H1 (cell line): ENCODE results near the gene PARD3. TPM values are rescaled to one million over a fixed set of nuclear protein-coding genes. Genes with fewer than 3 reads are reported as not detected.

ENCODE experiments used
- CTCF ChIA-PET: fragments of 300-600 bp; sonication (Branson Sonifier 250); formaldehyde crosslinking; loops from one replicate; lab custom pipeline; 2021; ENCODE audit not compliant: partially characterized antibody; lab: Charles Lee
- POLR2A ChIA-PET: fragments of 300-600 bp; sonication (Branson Sonifier 250); formaldehyde crosslinking; loops from one replicate; lab custom pipeline; 2021; ENCODE audit warnings: inconsistent platforms; ENCODE audit not compliant: partially characterized antibody; lab: Charles Lee
- DNase-seq, 2 experiments: peaks; one replicate each; pipeline versions ENCODE4 v3.0.0 to v3.0.0-alpha.2; 2010 to 2022; ENCODE audit warnings: low spot score in 2 of 2, low read depth in 1 of 2, mixed read lengths in 1 of 2
- FAIRE-seq: peaks from 2 replicates; lab custom pipeline; 2011; peaks lifted over from hg19 to GRCh38; lab: Jason Lieb, UNC
- H2AFZ ChIP-seq: 2 replicates; pipeline ENCODE4 v1.8.1; 2012; ENCODE audit warnings: low read length, inconsistent platforms
- H2AK5ac ChIP-seq: 2 replicates; pipeline ENCODE4 v1.6.1; 2013; ENCODE audit warnings: low read depth, low read length
- H2BK120ac ChIP-seq: replicated peaks from 2 replicates; pipeline ENCODE3; 2013; ENCODE audit warnings: low read depth, low read length, inconsistent platforms
- H2BK12ac ChIP-seq: 2 replicates; pipeline ENCODE4 v1.6.1; 2013; ENCODE audit warnings: low read depth, low read length
- H2BK15ac ChIP-seq: 2 replicates; pipeline ENCODE4 v1.6.1; 2013; ENCODE audit warnings: low read length
- H2BK20ac ChIP-seq: 2 replicates; pipeline ENCODE4 v1.6.1; 2013; ENCODE audit warnings: low read length
- H2BK5ac ChIP-seq: 2 replicates; pipeline ENCODE4 v1.6.1; 2013; ENCODE audit warnings: low read depth, low read length
- H3K14ac ChIP-seq: 2 replicates; pipeline ENCODE4 v1.6.1; 2013; ENCODE audit warnings: inconsistent platforms; ENCODE audit not compliant: insufficient read length
- H3K18ac ChIP-seq: 2 replicates; pipeline ENCODE4 v1.6.1; 2013; ENCODE audit warnings: low read length; ENCODE audit errors: extremely low read depth
- H3K23ac ChIP-seq: 2 replicates; pipeline ENCODE4 v1.6.1; 2013; ENCODE audit warnings: inconsistent platforms; ENCODE audit not compliant: insufficient read length
- H3K23me2 ChIP-seq: 2 replicates; pipeline ENCODE4 v1.6.1; 2013; ENCODE audit warnings: low read depth, low read length
- H3K27ac ChIP-seq: 2 replicates; pipeline ENCODE4 v1.6.1; 2011; ENCODE audit warnings: low read depth, low read length, inconsistent platforms
- H3K27me3 ChIP-seq, 4 experiments: replicated peaks in 1 of 4; 1 replicate in 1 of 4; 2 replicates in 3 of 4; pipeline versions ENCODE4 v1.6.1 to v1.8.1; 2011 to 2013; ENCODE audit warnings: low read length in 3 of 4, mild to moderate bottlenecking in 3 of 4, inconsistent platforms in 2 of 4, mixed read lengths in 2 of 4, moderate library complexity in 1 of 4; ENCODE audit not compliant: control insufficient read depth in 3 of 4, insufficient read depth in 3 of 4; ENCODE audit errors: extremely low read depth in 1 of 4
- H3K36me3 ChIP-seq, 4 experiments: 2 replicates each; pipeline versions ENCODE4 v1.6.1 to v1.8.1; 2011 to 2013; ENCODE audit warnings: mild to moderate bottlenecking in 4 of 4, low read length in 3 of 4, moderate library complexity in 2 of 4, control low read depth in 1 of 4, inconsistent platforms in 1 of 4; ENCODE audit not compliant: insufficient read depth in 4 of 4, control insufficient read depth in 2 of 4
- H3K4ac ChIP-seq: replicated peaks from 2 replicates; pipeline ENCODE3; 2013; ENCODE audit warnings: low read length, low read depth, mixed read lengths, inconsistent platforms; ENCODE audit not compliant: insufficient read length
- H3K4me1 ChIP-seq, 4 experiments: replicated peaks in 1 of 4; 1 replicate in 1 of 4; 2 replicates in 3 of 4; pipeline versions ENCODE4 v1.6.1 to v1.8.1; 2011 to 2013; ENCODE audit warnings: low read length in 3 of 4, inconsistent platforms in 2 of 4, mixed read lengths in 1 of 4; ENCODE audit not compliant: insufficient read depth in 4 of 4, control insufficient read depth in 3 of 4
- H3K4me2 ChIP-seq, 2 experiments: 2 replicates each; pipeline versions ENCODE4 v1.6.1 to v1.8.1; 2011 to 2013; ENCODE audit warnings: low read depth in 2 of 2, low read length in 2 of 2, control low read depth in 1 of 2, inconsistent platforms in 1 of 2, mild to moderate bottlenecking in 1 of 2; ENCODE audit not compliant: insufficient read depth in 1 of 2
- H3K4me3 ChIP-seq, 4 experiments: fragments of 200-600, 300-600 bp in 1 of 4; sonication (generic), shearing (Covaris generic), sonication (Bioruptor Twin) in 1 of 4; 2 replicates each; pipeline versions ENCODE4 v1.5.1 to v1.8.1; 2011 to 2016; ENCODE audit warnings: low read length in 4 of 4, low read depth in 3 of 4, control low read depth in 2 of 4, inconsistent platforms in 2 of 4, mild to moderate bottlenecking in 2 of 4, mixed read lengths in 1 of 4, moderate library complexity in 1 of 4; ENCODE audit not compliant: insufficient read depth in 2 of 4; ENCODE audit errors: extremely low read depth in 1 of 4
- H3K56ac ChIP-seq: replicated peaks from 2 replicates; pipeline ENCODE3; 2013; ENCODE audit warnings: low read depth, mild to moderate bottlenecking, mixed read lengths, low read length, inconsistent platforms; ENCODE audit not compliant: insufficient read length
- H3K79me1 ChIP-seq: 2 replicates; pipeline ENCODE4 v1.6.1; 2013; ENCODE audit warnings: low read depth, low read length, control low read depth
- H3K79me2 ChIP-seq, 2 experiments: 2 replicates each; pipeline versions ENCODE4 v1.6.1 to v1.8.1; 2012 to 2013; ENCODE audit warnings: low read length in 2 of 2, mild to moderate bottlenecking in 2 of 2, inconsistent platforms in 1 of 2; ENCODE audit not compliant: insufficient read depth in 2 of 2, control insufficient read depth in 1 of 2
- H3K9ac ChIP-seq, 4 experiments: replicated peaks in 1 of 4; 1 replicate in 1 of 4; 2 replicates in 3 of 4; pipeline versions ENCODE4 v1.6.1 to v1.8.1; 2011 to 2013; ENCODE audit warnings: low read depth in 3 of 4, low read length in 3 of 4, control low read depth in 2 of 4, mild to moderate bottlenecking in 2 of 4, moderate library complexity in 2 of 4, inconsistent platforms in 1 of 4; ENCODE audit errors: extremely low read depth in 1 of 4
- H3K9me3 ChIP-seq, 2 experiments: 2 replicates each; pipeline versions ENCODE4 v1.6.1 to v1.8.1; 2012 to 2013; ENCODE audit warnings: mild to moderate bottlenecking in 2 of 2, moderate library complexity in 2 of 2, control low read depth in 1 of 2, inconsistent platforms in 1 of 2, low read depth in 1 of 2, low read length in 1 of 2, mixed read lengths in 1 of 2; ENCODE audit not compliant: insufficient read depth in 2 of 2
- H4K20me1 ChIP-seq, 2 experiments: replicated peaks in 1 of 2; 2 replicates each; pipeline versions ENCODE3 to v1.8.1; 2011 to 2013; ENCODE audit warnings: inconsistent platforms in 2 of 2, low read length in 2 of 2, mild to moderate bottlenecking in 1 of 2; ENCODE audit not compliant: insufficient read depth in 2 of 2, control insufficient read depth in 1 of 2
- H4K5ac ChIP-seq: 2 replicates; pipeline ENCODE4 v1.6.1; 2013; ENCODE audit warnings: low read length, low read depth, mixed read lengths, inconsistent platforms; ENCODE audit not compliant: insufficient read length
- H4K8ac ChIP-seq: 2 replicates; pipeline ENCODE4 v1.8.0; 2013; ENCODE audit warnings: mild to moderate bottlenecking, moderate library complexity, low read length, inconsistent platforms; ENCODE audit not compliant: insufficient read depth; ENCODE audit errors: extremely low read depth
- H4K91ac ChIP-seq: replicated peaks from 2 replicates; pipeline ENCODE3; 2013; ENCODE audit warnings: low read length, mixed read lengths, inconsistent platforms; ENCODE audit not compliant: insufficient read length
- HDAC2 ChIP-seq, 2 experiments: fragments of 300-600 bp in 1 of 2; sonication (generic) in 1 of 2; IDR thresholded peaks; 2 replicates each; pipeline ENCODE4 v1.6.1; 2011 to 2012; ENCODE audit warnings: low read depth in 2 of 2, low read length in 2 of 2, mild to moderate bottlenecking in 2 of 2, moderate library complexity in 2 of 2, borderline replicate concordance in 1 of 2, inconsistent platforms in 1 of 2
- HDAC6 ChIP-seq: IDR thresholded peaks from one replicate; pipeline ENCODE4 v1.7.1; 2012; ENCODE audit warnings: low read depth, mild to moderate bottlenecking, inconsistent platforms, low read length, moderate library complexity
- KDM1A ChIP-seq: fragments of 200-600, 300-600 bp; sonication (generic); IDR thresholded peaks from 2 replicates; pipeline ENCODE4 v1.7.1; 2016; ENCODE audit warnings: mild to moderate bottlenecking, low read length, borderline replicate concordance
- POLR2A ChIP-seq, 2 experiments: IDR thresholded peaks; 1 replicate in 1 of 2; 2 replicates in 1 of 2; pipeline ENCODE4 v1.6.1; 2011; ENCODE audit warnings: low read depth in 2 of 2, low read length in 2 of 2, mild to moderate bottlenecking in 2 of 2; ENCODE audit errors: control extremely low read depth in 1 of 2
- SP1 ChIP-seq: IDR thresholded peaks from 2 replicates; pipeline ENCODE4 v1.6.1; 2011; ENCODE audit warnings: low read depth, low read length
- SP2 ChIP-seq: IDR thresholded peaks from 2 replicates; pipeline ENCODE4 v1.6.1; 2012; ENCODE audit warnings: mild to moderate bottlenecking, low read length, inconsistent platforms
- ZNF274 ChIP-seq: IDR thresholded peaks from 2 replicates; pipeline ENCODE4 v1.7.0; 2012; ENCODE audit warnings: low read length, borderline replicate concordance; ENCODE audit errors: extremely low read depth
- WGBS, 2 experiments: shearing (Covaris generic) in 1 of 2; methylation state at CpG; one replicate each; pipeline versions ENCODE4 v1.1.6 to v1.1.7; 2013 to 2015; ENCODE audit warnings: low lambda C conversion rate in 2 of 2, mixed read lengths in 2 of 2, inconsistent platforms in 1 of 2, low coverage in 1 of 2, missing lambda C conversion rate in 1 of 2; ENCODE audit not compliant: insufficient replicate concordance in 2 of 2, insufficient coverage in 1 of 2, insufficient read length in 1 of 2; ENCODE audit errors: extremely low coverage in 1 of 2, missing lambda C conversion rate in 1 of 2; 5-methylcytosine and 5-hydroxymethylcytosine counted together
- polyA plus RNA-seq, 7 experiments: library from polyadenylated mRNA; depleted of rRNA in 3 of 7; stranded (reverse) in 5 of 7; unstranded in 2 of 7; fragments of >200 nt in 5 of 7; fragments of 200-250 nt in 2 of 7; gene quantifications; 1 replicate in 5 of 7; 2 replicates in 1 of 7; 4 replicates in 1 of 7; pipeline versions ENCODE4 v1.2.1 to v1.2.3, GENCODE V29; 2011 to 2013; ENCODE audit warnings: missing spikeins in 2 of 7, mixed read lengths in 2 of 7
- total RNA-seq: library from RNA; stranded (reverse); fragmentation: NEBNext Ultra II Directional; extraction: Animal tissue kit (Norgen Biotek cat#: 25700); gene quantifications from 2 replicates; pipeline ENCODE4 v1.2.1, GENCODE V29; 2021
- TF ChIP-seq, protein P1 (sequence below), 3 experiments: IDR thresholded peaks; 1 replicate in 2 of 3; 2 replicates in 1 of 3; pipeline versions ENCODE4 v1.5.1 to v1.6.1; 2011; ENCODE audit warnings: low read length in 3 of 3, mild to moderate bottlenecking in 3 of 3, inconsistent platforms in 2 of 3, low read depth in 1 of 3, moderate library complexity in 1 of 3; ENCODE audit not compliant: insufficient read depth in 1 of 3; ENCODE audit errors: control extremely low read depth in 1 of 3

PARD3 gene
- total and polyA plus RNA-seq, 2 of the 8 experiments (the other 6 are each of a cell fraction or from before 2014, with no cell fraction given), result 19.7 to 49.1 TPM

DNA sequence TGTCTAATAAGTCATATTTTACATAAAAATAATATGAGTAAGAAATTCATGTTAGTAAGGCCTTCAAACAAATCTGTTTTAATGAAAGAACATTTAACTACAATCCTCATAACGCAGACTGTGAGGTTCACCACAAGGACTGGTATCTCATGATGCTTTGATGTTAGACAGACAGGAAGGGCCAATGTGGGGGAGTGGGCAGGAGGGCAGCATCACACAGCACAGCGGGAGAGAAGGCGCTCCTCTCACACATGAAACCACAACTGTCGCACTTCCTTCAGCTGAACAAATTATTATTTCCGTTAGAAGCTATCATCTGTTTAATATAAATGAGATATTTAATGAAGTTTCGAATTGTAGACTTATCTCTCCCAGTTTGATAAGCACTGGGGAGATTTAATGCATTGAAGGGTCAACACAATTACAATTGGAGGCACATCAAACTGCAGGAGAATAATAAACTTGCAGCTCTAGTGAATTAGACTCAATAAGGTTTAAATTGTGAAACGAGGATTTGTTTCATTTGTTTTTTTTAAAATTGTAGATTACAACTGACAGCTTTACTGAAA, 466.1 kb downstream of the PARD3 start:
- Histone ChIP-seq H3K14ac (no peak overlapping the region), H2AFZ (no peak overlapping the region), H2BK15ac (no peak overlapping the region), H3K9me3 (no peaks in the 10 kb centered on the region; a peak in 1 of 4 replicates), H2BK120ac (no peak overlapping the region), H3K79me2 (no peaks in the 10 kb centered on the region), H3K27me3 (no peaks in the 10 kb centered on the region), H2BK12ac (no peak overlapping the region), H4K8ac (no peak overlapping the region), H3K23me2 (no peaks in the 10 kb centered on the region), H2AK5ac (no peak overlapping the region), H3K4me1 (no peaks in the 10 kb centered on the region; a peak in 1 of 7 replicates), H3K79me1 (no peaks in the 10 kb centered on the region), H3K4ac (no peak overlapping the region), H2BK5ac (no peak overlapping the region), H4K5ac (no peak overlapping the region), H4K20me1 (no peaks in the 10 kb centered on the region), H3K4me2 (no peak overlapping the region), H3K56ac (no peak overlapping the region), H3K4me3 (no peak overlapping the region), H3K23ac (no peak overlapping the region), H3K9ac (no peak overlapping the region), H3K36me3 (peaks cover 0 to 10% (median 0%) of the 10 kb centered on the region in 4 experiments; a peak in 2 of 8 replicates), H3K18ac (no peak overlapping the region), H2BK20ac (no peak overlapping the region), H3K27ac (no peak overlapping the region), H4K91ac (no peak overlapping the region)
- no peak for DNase-seq
- POLR2A ChIA-PET, result no interaction called here
- CTCF ChIA-PET, result interaction anchor here (1.2 kb wide), 1 partner anchor 23 kb away, joined by 3 read pairs; no protein-coding TSS in a partner anchor
- FAIRE-seq, result no peak
- TF ChIP-seq HDAC6 (no peak), POLR2A (IDR thresholded peaks at IDR 0.05; ENCODE audit: control extremely low read depth in 1 of 2, low read depth in 2 of 2, low read length in 2 of 2) (no peak), HDAC2 (IDR thresholded peaks at IDR 0.05; ENCODE audit: borderline replicate concordance in 1 of 2, low read depth in 2 of 2, low read length in 2 of 2) (no peak), KDM1A (no peak), SP1 (no peak), SP2 (no peak), ZNF274 (no peak)
- TF ChIP-seq, protein P1, sequence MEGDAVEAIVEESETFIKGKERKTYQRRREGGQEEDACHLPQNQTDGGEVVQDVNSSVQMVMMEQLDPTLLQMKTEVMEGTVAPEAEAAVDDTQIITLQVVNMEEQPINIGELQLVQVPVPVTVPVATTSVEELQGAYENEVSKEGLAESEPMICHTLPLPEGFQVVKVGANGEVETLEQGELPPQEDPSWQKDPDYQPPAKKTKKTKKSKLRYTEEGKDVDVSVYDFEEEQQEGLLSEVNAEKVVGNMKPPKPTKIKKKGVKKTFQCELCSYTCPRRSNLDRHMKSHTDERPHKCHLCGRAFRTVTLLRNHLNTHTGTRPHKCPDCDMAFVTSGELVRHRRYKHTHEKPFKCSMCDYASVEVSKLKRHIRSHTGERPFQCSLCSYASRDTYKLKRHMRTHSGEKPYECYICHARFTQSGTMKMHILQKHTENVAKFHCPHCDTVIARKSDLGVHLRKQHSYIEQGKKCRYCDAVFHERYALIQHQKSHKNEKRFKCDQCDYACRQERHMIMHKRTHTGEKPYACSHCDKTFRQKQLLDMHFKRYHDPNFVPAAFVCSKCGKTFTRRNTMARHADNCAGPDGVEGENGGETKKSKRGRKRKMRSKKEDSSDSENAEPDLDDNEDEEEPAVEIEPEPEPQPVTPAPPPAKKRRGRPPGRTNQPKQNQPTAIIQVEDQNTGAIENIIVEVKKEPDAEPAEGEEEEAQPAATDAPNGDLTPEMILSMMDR (IDR thresholded peaks at IDR 0.05; ENCODE audit: control extremely low read depth in 1 of 3, insufficient read depth in 1 of 3, low read depth in 1 of 3, low read length in 3 of 3), result no peak
- 92% methylated on average over 7 of the region's 7 CpGs; no CpG with 5 or more reads in 1 of the 2 experiments for WGBS, 2 experiments
